Stromal cell of bone marrow (primary cell): ENCODE measurements around the gene DCTN1.
A peak's percentile ranks its signal among the peaks of the same experiment; 100 is the strongest.
"Not testable (repeated sequence)": the region's sequence is repeated elsewhere in the genome, so short reads cannot be mapped to it uniquely, and the experiment has no call there.

Source experiments
- DNase-seq: peaks from one replicate; pipeline ENCODE4 v3.0.0-alpha.2; 2012; ENCODE audit warnings: low read depth

DCTN1 gene

DNA sequence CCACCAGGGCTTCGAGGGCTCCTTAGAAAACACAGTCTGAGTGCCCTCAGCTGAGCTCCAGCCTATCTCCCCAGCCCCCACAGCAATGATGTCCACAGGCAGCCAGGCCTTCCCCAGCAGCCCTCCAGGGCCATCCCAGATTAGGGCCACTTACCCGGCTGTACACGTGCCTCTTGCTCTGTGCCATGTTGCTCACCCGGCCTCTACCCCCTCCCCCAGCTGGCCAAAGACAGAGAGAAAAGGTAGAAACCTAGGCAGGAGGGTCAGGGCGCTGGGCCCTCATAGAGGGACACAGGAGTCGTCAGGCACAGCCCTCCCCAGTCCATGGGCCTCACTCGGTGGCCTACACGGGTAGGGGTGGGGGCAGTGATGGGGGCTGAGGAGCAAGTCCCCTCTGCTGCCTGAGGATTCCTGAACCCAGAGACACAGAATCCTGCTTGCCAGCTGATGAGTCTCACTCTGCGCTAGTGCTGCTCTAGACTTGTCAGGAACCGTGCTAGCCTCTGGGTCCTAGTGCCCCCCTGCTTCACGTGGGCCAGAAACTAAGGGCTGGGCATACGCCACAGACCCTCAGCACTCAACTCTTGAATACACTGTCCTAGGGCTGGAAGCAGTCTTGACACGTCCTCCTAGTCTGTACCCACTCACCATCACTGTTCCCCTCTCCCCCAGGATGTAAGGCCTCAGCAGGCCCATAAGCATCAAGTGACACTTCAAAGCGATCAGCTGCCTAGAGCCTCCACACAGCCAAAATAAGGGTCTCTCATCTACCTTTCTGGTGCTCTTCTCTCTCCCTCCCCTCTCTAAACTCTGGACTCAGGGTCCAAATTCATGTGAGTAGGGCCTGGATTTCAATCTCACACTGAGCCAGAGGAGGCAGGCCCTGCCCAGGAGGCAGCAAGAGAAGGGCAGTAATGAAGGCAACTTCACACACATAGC, at the start of gene DCTN1:
Gene DCTN1 (minus strand): TSS at position 461 of the 939 bp plus-strand sequence. CDS start 274 bp downstream, at position 187.
- peak; percentile 52 for DNase-seq

DNA sequence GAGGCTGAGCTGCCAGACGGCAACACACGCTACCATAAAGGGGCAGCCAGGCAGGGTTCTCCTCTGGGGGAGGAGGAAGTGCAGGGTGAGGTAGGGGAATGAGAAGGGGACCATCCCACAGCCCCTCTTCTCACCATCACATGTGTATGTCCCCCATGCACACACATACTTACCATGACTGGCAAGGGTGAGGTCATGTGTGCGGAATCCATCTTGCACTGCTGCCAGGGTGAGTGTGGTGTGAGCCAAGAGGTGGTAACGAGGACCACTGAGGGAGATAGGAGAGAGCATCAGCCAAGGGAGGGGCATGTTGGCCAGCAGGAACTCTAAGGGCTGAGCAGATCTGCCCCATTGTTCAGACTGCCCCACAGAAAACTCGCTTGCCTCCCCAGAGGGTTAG, 48.6 kb upstream of the DCTN1 start:
- DNase-seq, result no peak

GRCh38 chr2:74427551-74427950, 47.4 kb upstream of the DCTN1 start:
- DNase-seq, result no peak

DNA sequence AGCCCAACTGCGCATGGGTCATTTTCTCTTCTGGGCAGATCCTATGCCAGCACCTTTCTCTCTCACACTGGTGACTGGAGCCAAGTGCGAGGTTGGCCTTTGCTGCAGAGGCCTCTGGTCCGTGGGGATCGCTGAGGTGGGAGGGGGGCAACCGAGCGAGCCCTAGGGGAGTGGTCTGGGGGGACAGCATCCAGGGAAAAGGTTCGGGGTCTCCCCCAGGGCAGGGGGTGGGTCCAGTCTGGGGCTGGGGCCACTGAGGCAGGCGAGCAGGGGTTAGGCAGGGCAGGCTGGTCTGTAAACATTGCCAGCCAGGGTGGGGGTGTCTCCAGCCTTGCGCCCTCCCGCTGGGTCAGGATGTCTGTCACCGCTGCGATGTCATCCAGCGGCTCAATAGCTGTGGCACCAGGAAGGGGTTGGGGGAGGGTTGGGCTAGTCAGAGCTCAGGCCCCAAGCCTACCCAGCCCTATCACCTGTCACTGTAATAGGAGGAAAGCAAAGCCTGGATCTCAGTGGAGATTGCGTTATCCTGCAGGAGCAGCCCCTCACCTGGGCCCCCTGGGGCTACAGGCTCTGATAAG, 46.2 kb upstream of the DCTN1 start:
- no peak for DNase-seq

- no peak for DNase-seq
Measured at GRCh38 chr2:74425523-74425922, 45.4 kb upstream of the DCTN1 start.

DNA sequence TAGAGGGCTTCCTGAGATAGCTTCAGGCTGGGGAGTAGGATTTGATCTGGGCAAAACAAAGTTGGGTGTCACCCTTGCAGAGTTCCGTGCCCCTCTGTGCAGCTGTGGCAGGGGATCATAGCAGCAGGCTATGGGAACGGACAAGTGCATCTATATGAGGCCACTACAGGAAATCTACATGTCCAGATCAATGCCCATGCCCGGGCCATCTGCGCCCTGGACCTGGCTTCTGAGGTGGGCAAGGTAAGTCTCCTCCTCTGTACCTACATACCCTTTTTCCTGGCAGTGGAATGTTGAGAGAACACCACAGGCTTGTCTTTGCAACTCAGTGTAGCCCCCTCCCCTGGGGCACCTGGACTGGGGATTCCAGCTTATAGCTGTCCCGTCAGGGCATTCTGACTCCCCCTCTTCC, 44.9 kb upstream of the DCTN1 start:
- DNase-seq, result no peak

GRCh38 chr2:74424139-74424992, 44.3 kb upstream of the DCTN1 start:
- no peak for DNase-seq

GRCh38 chr2:74423231-74424095, 43.4 kb upstream of the DCTN1 start:
- no peak for DNase-seq

GRCh38 chr2:74421221-74421870, 41.2 kb upstream of the DCTN1 start, which contains the start of the genes C2orf81 and WDR54:
C2orf81 (minus strand) TSS chr2:74421619; CDS start chr2:74421560, 59 bp downstream.
WDR54 (plus strand) TSS chr2:74421730; CDS start chr2:74422154, 424 bp downstream.
- peak; percentile 67 for DNase-seq

GRCh38 chr2:74420443-74421103, 40.5 kb upstream of the DCTN1 start:
- DNase-seq, result not testable (repeated sequence)

DNA sequence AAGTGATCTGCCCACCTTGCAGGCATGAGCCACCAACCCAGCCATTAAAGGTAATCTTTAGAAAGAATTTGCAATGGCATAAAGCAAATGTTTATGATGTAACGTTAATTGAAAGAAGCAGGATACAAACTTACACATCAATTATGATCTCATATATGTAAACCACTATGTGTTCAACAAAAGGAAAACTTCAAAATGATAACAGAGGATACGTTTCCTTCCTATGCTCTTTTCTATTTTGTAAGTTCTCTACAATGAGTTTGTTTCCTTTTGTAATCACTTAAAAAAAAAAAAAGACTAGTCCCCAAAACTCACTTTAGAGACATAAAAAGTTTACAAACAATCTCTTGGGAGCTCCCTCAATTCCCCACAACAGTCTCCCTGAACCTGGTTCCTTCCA, 39.9 kb upstream of the DCTN1 start:
- DNase-seq, result no peak

GRCh38 chr2:74419345-74419744, 39.2 kb upstream of the DCTN1 start:
- DNase-seq, result no peak

- no peak for DNase-seq
Measured at GRCh38 chr2:74418312-74418711, 38.2 kb upstream of the DCTN1 start.

GRCh38 chr2:74417763-74418162, 37.7 kb upstream of the DCTN1 start:
- DNase-seq, result no peak

DNA sequence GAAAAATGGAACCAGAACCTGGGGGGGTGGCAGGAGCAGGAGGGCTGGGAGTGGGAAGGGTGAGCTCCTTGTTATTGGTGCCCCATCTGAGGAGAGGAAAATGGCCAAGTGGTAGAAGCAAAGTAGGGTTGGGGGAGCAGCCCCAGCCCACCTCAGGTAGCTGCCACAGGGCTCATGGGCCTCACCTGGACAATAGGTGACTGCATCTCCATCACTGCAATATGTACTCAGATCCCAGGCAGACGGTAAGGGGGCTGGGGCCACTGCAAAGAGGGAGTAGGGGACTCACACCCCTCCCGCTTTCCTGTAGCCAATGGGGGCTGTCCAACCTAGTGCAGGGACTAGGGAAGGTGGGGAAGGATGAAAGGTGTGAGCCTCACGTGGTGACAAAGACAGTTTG, 37.1 kb upstream of the DCTN1 start:
- no peak for DNase-seq

DNA sequence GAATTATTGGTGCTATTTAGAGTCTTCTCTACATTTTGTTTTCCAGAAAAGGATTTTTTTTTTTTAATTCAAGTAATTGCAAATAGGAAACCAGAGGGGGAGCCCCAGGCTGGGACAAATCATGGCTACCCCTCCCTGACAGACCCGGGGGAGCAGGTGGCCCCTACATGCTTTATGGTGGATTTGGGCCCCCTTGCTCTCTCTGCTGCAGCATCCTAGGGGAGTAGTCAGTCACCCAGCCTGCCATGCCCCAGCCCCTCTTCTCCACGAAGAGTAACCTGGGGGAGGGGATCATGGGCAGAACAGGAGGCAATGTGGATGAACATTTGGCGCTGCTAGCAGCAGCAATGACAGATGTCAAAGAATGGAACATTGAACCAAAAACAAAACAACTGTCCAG, 36.7 kb upstream of the DCTN1 start:
- DNase-seq, result no peak

GRCh38 chr2:74415762-74416395, 35.8 kb upstream of the DCTN1 start:
- no peak for DNase-seq

DNA sequence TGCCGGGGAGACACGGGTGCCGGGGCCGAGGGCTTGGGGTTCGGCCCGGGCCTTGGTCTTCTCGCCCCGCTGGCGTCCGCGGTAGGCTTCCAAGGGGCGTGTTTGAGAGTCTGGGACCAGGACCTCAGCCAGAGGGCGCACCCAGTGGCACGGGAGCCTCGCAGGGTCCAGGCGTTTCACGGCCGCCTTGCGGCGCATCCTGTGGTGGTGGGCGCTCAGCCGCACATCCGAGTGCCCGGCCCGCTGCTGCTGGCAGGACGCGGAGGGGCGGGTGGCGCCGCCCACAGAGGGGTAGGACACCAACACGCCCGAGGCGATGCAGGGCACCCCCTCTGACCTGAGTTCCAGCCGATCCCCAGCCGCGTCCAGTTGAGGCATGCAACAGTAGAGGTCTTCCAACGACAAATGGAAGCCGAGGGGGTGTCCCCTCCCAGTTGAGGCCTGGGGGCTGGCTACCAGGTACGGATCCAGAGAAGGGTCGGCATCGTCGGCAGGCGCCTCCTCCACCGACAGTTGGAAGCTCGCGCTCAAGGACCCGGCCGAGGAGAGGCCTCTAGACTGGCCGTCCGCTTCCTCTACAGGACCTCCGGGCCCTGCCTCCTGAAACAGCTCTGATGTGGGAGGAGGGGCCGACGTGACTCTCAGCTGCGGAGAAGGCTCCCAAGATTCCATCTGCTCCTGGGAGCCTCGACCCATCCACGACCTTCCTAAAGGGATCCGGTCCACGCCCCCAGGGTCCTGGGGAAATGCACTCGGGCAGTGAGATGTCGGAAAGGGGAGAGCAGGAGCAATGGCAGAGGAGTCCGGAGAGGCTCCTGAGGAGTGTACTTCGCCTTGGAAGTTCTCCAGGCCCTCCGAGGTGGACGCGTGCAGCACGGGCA, 35.0 kb upstream of the DCTN1 start:
- no peak for DNase-seq

- no peak for DNase-seq
Measured at GRCh38 chr2:74414441-74414840, 34.3 kb upstream of the DCTN1 start.
